ENCODE results near the gene BBX. TPM values are rescaled to one million over a fixed set of nuclear protein-coding genes. Genes with fewer than 3 reads are reported as not detected.

Gene BBX
- total RNA-seq, 6 donors from 2014 or later, result 35.0 to 65.0 (median 42.8) TPM

DNA sequence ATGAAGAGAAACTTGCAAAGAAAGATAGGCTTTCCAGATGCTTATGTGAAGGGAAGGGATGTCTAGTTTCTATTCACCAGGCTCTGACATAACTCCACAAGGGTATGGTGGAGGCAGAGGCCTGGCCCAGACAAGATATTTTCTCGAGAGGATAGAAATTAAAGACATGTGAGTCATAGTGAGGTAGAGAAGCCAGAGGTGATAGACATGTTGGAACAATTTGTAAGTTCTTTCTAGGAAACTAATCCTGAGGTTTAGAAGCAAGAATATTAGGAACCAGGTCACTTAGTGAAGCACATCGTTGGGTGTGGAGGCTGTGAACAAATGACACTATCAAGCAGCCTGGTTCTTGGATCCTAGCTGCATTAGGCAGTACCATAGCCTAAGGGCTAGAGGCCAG is 176.9 kb downstream of the BBX start:
- DNase-seq, result no peak

DNA sequence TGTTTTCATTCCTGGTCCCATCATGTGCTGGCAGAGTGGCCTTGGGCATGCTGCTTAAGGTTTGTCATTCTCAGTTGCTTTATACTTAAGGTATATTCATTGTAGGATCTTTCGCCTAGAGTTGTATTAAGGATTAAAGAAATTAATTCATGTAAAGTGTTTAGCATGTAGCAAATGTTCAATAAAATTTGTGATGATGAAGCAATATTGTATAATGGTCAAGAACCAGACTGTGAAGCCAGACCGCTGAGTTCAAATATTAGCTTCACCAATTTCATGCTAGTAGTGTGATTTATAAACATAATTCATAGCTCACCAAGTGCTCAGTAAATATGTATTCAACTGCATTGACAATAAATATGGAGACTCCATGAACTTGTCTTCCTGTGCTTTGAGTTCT is 178.5 kb downstream of the BBX start:
- Histone ChIP-seq H3K9me3 (no peaks in the 10 kb centered on the region), H3K4me3 (no peak overlapping the region), H3K4me1 (peaks cover 0 to 4% (median 0%) of the 10 kb centered on the region in 4 donors), H3K27ac (no peak overlapping the region), H3K27me3 (no peaks in the 10 kb centered on the region), H3K36me3 (no peaks in the 10 kb centered on the region)
- 96 to 100% methylated on average over 2 of the region's 2 CpGs for WGBS, 2 donors
- DNase-seq, result no peak
- no peak for ATAC-seq (ENCODE audit: low FRiP score in 2 of 2)
- TF ChIP-seq, protein P1, sequence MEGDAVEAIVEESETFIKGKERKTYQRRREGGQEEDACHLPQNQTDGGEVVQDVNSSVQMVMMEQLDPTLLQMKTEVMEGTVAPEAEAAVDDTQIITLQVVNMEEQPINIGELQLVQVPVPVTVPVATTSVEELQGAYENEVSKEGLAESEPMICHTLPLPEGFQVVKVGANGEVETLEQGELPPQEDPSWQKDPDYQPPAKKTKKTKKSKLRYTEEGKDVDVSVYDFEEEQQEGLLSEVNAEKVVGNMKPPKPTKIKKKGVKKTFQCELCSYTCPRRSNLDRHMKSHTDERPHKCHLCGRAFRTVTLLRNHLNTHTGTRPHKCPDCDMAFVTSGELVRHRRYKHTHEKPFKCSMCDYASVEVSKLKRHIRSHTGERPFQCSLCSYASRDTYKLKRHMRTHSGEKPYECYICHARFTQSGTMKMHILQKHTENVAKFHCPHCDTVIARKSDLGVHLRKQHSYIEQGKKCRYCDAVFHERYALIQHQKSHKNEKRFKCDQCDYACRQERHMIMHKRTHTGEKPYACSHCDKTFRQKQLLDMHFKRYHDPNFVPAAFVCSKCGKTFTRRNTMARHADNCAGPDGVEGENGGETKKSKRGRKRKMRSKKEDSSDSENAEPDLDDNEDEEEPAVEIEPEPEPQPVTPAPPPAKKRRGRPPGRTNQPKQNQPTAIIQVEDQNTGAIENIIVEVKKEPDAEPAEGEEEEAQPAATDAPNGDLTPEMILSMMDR (IDR thresholded peaks at IDR 0.05), result no peak
- TF ChIP-seq POLR2AphosphoS5 (IDR thresholded peaks at IDR 0.05), result no peak
- TF ChIP-seq EP300 (IDR thresholded peaks at IDR 0.05), result no peak
- no peak for TF ChIP-seq POLR2A (IDR thresholded peaks at IDR 0.05)

More for the DNA sequence above, 176.9 kb downstream of the BBX start:
- WGBS, 2 donors, result 94 to 97% methylated on average over 2 of the region's 2 CpGs
- TF ChIP-seq, protein P1 (IDR thresholded peaks at IDR 0.05), result no peak
- no peak for TF ChIP-seq EP300 (IDR thresholded peaks at IDR 0.05)
- TF ChIP-seq POLR2AphosphoS5 (IDR thresholded peaks at IDR 0.05), result no peak
- TF ChIP-seq POLR2A (IDR thresholded peaks at IDR 0.05), result no peak
- Histone ChIP-seq H3K9me3 (no peaks in the 10 kb centered on the region), H3K4me3 (no peak overlapping the region), H3K27me3 (no peaks in the 10 kb centered on the region), H3K36me3 (no peaks in the 10 kb centered on the region), H3K4me1 (peaks cover 0 to 4% (median 0%) of the 10 kb centered on the region in 4 donors), H3K27ac (no peak overlapping the region)
- ATAC-seq (ENCODE audit: low FRiP score in 2 of 2), result no peak

DNA sequence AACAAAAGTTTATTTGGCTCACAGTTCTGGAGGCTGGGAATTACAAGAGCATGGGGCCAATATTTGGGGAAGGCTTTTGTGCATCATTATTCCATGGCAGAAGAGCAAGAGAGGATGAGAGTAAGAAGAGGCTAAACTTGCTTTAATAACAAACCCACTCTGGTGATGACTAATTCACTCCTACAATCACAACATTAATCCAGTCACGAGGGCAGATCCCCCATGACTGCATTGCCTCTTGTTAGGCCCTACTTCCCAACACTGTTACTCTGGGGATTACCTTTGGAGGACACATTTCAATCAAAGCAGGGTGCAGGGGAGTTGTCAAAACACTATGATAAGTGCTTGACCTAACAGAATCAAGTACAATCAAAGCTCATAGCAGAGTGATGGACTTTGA is 181.7 kb downstream of the BBX start:
- TF ChIP-seq POLR2AphosphoS5 (IDR thresholded peaks at IDR 0.05), result no peak
- TF ChIP-seq, protein P1 (IDR thresholded peaks at IDR 0.05), result no peak
- TF ChIP-seq EP300 (IDR thresholded peaks at IDR 0.05), result no peak
- no peak for TF ChIP-seq POLR2A (IDR thresholded peaks at IDR 0.05)
- H3K9me3 ChIP-seq, result no peaks in the 10 kb centered on the region
- peaks cover 0 to 4% (median 0%) of the 10 kb centered on the region in 4 donors for H3K4me1 ChIP-seq
- 71 to 83% methylated on average over 1 of the region's 1 CpG for WGBS, 2 donors
- H3K36me3 ChIP-seq, result no peaks in the 10 kb centered on the region
- ATAC-seq (ENCODE audit: low FRiP score in 2 of 2) (no peak), DNase-seq (no peak)
- no peak overlapping the region for H3K27ac ChIP-seq
- no peak overlapping the region for H3K4me3 ChIP-seq
- no peaks in the 10 kb centered on the region for H3K27me3 ChIP-seq

DNA sequence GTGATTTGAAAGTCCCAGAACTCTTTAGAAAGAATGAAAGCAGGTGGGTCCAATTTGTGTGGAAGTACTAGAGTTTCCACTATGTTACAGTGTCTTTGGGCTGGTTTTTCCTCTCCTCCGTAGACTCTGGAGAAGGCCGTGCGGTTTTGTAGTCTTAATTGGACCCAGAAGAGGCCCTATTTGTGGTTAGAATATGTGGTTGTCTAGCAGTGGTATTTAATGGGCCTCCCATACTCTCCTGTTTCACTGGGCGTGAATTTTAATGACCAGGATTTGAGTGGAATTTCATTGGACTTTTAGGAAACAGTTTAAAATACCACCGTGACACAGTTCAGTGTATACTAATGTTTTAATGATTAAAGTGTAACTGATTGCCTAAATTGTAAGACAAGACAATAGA is 182.3 kb downstream of the BBX start:
- H3K27me3 ChIP-seq, result no peaks in the 10 kb centered on the region
- peaks cover 0 to 4% (median 0%) of the 10 kb centered on the region in 4 donors for H3K4me1 ChIP-seq
- WGBS, 2 donors, result 71 to 75% methylated on average over 5 of the region's 5 CpGs
- ATAC-seq (ENCODE audit: low FRiP score in 2 of 2), result no peak
- H3K36me3 ChIP-seq, result no peaks in the 10 kb centered on the region
- no peak overlapping the region for H3K4me3 ChIP-seq
- H3K9me3 ChIP-seq, result no peaks in the 10 kb centered on the region
- no peak for DNase-seq
- H3K27ac ChIP-seq, result no peak overlapping the region
- TF ChIP-seq POLR2A (IDR thresholded peaks at IDR 0.05) (no peak), POLR2AphosphoS5 (IDR thresholded peaks at IDR 0.05) (no peak), EP300 (IDR thresholded peaks at IDR 0.05) (no peak)
- TF ChIP-seq, protein P1 (IDR thresholded peaks at IDR 0.05), result no peak

DNA sequence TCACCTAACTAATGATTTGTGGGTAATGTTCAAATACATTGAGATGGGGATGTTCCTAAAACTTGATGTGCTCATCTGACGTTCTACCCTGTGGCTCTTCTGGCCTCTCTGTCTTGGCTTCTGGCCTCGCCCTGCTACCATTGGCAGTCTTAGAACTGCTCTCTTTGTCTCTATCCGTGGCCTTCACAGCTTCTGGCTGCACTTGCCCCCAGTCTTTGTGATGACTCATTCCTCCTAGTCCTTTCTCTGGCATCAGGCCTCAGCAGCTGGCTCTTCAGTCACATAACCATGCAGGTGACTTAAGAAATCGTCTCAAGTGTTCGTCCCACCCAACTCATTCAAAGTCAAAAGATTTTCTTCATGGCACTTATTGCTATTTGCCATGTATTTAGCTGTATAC is 188.1 kb downstream of the BBX start:
- H3K36me3 ChIP-seq, result peaks cover 0 to 7% (median 0%) of the 10 kb centered on the region in 4 donors
- no peaks in the 10 kb centered on the region for H3K27me3 ChIP-seq
- DNase-seq, result peak in 1 of 2 donors; percentile 68
- peaks cover 0 to 10% (median 1%) of the 10 kb centered on the region in 4 donors for H3K4me1 ChIP-seq
- H3K4me3 ChIP-seq, result no peak overlapping the region
- no peaks in the 10 kb centered on the region for H3K9me3 ChIP-seq
- no peak for TF ChIP-seq EP300 (IDR thresholded peaks at IDR 0.05)
- no peak for TF ChIP-seq POLR2AphosphoS5 (IDR thresholded peaks at IDR 0.05)
- TF ChIP-seq POLR2A (IDR thresholded peaks at IDR 0.05), result no peak
- ATAC-seq (ENCODE audit: low FRiP score in 2 of 2), result peak; percentile 72 to 75
- 73 to 76% methylated on average over 5 of the region's 5 CpGs for WGBS, 2 donors
- H3K27ac ChIP-seq, result no peak overlapping the region

Data from upper lobe of left lung (tissue), 6 donors.